Mesothelial cell of epicardium (in vitro differentiated cells): ENCODE results near the gene CHTF18. TPM values are rescaled to one million over a fixed set of nuclear protein-coding genes. Genes with fewer than 3 reads are reported as not detected.

Experiments used
- DNase-seq, 2 experiments: peaks; one replicate each; pipeline ENCODE4 v3.0.0; 2021; ENCODE audit warnings: low spot score in 2 of 2; ENCODE audit not compliant: unreplicated experiment in 2 of 2
- H3K27ac Mint-ChIP-seq: 2 replicates; pipeline ENCODE4 v1.8.0; 2021; ENCODE audit warnings: mixed read lengths
- H3K27me3 Mint-ChIP-seq: 2 replicates; pipeline ENCODE4 v1.8.0; 2021; ENCODE audit warnings: low read depth, mixed read lengths
- H3K36me3 Mint-ChIP-seq: 2 replicates; pipeline ENCODE4 v1.8.0; 2021; ENCODE audit warnings: mixed read lengths
- H3K4me1 Mint-ChIP-seq: 2 replicates; pipeline ENCODE4 v1.8.0; 2021; ENCODE audit warnings: mixed read lengths
- H3K4me3 Mint-ChIP-seq: 2 replicates; pipeline ENCODE4 v1.8.0; 2021; ENCODE audit warnings: mild to moderate bottlenecking, moderate library complexity, mixed read lengths
- H3K9me3 Mint-ChIP-seq: 2 replicates; pipeline ENCODE4 v1.8.0; 2021; ENCODE audit warnings: mixed read lengths
- CTCF ChIP-seq: fragments of 200-600 bp; sonication (generic); IDR thresholded peaks from one replicate; pipeline ENCODE4 v1.5.0; 2021; ENCODE audit warnings: antibody characterized with exemption; ENCODE audit not compliant: unreplicated experiment
- total RNA-seq: library from RNA; stranded (reverse); gene quantifications from 3 replicates; pipeline ENCODE4 v1.2.1, GENCODE V29; 2021

CHTF18 gene
- total RNA-seq, 1 donor from 2014 or later: 89.2 TPM

- H3K36me3 Mint-ChIP-seq: peaks cover 22% of the 10 kb centered on the region
- DNase-seq: no peak
- no peak overlapping the region for H3K27ac Mint-ChIP-seq
Observed at GRCh38 chr16:794091-794822, 5.8 kb downstream of the CHTF18 start.

GRCh38 chr16:794853-795466, 6.5 kb downstream of the CHTF18 start:
- H3K4me3 Mint-ChIP-seq: no peak overlapping the region
- H3K36me3 Mint-ChIP-seq: peaks cover 22% of the 10 kb centered on the region
- no peaks in the 10 kb centered on the region for H3K9me3 Mint-ChIP-seq
- TF ChIP-seq CTCF: no peak
- no peak overlapping the region for H3K27ac Mint-ChIP-seq
- H3K4me1 Mint-ChIP-seq: no peaks in the 10 kb centered on the region
- peaks cover 23% of the 10 kb centered on the region for H3K27me3 Mint-ChIP-seq
- DNase-seq: no peak

More at GRCh38 chr16:794091-794822, 5.8 kb downstream of the CHTF18 start:
- no peak overlapping the region for H3K4me3 Mint-ChIP-seq
- H3K9me3 Mint-ChIP-seq: no peaks in the 10 kb centered on the region
- no peaks in the 10 kb centered on the region for H3K4me1 Mint-ChIP-seq
- TF ChIP-seq CTCF: no peak
- H3K27me3 Mint-ChIP-seq: peaks cover 18% of the 10 kb centered on the region

DNA sequence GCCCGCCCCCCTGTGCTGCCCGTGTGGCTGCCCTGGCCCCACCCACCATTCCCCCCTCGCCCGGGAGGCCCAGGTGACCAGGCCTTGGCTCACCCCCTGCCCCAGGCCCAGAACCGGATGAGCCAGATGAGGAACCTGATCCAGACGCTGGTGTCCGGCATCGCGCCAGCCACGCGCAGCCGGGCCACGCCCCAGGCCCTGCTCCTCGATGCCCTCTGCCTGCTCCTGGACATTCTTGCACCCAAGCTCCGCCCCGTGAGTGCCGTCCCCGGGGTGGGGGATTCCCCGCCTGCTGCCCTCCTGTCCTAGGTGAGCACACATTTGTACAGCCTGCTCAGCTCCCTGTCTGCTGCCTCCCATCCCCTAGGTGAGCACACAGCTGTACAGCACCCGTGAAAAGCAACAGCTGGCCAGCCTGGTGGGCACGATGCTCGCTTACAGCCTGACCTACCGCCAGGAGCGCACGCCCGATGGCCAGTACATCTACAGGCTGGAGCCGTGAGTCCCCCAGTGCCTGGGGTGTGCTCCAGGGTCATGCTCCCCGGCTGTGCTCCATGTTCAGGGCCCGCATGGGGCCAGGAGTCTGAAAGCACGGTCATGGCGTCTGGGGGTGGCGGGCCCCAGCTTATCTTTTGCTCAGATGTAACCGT, 7.3 kb downstream of the CHTF18 start:
- Mint-ChIP-seq H3K27ac (no peak overlapping the region), H3K4me1 (no peaks in the 10 kb centered on the region), H3K36me3 (peaks cover 22% of the 10 kb centered on the region), H3K27me3 (peaks cover 30% of the 10 kb centered on the region), H3K9me3 (no peaks in the 10 kb centered on the region), H3K4me3 (no peak overlapping the region)
- no peak for DNase-seq
- no peak for TF ChIP-seq CTCF

DNA sequence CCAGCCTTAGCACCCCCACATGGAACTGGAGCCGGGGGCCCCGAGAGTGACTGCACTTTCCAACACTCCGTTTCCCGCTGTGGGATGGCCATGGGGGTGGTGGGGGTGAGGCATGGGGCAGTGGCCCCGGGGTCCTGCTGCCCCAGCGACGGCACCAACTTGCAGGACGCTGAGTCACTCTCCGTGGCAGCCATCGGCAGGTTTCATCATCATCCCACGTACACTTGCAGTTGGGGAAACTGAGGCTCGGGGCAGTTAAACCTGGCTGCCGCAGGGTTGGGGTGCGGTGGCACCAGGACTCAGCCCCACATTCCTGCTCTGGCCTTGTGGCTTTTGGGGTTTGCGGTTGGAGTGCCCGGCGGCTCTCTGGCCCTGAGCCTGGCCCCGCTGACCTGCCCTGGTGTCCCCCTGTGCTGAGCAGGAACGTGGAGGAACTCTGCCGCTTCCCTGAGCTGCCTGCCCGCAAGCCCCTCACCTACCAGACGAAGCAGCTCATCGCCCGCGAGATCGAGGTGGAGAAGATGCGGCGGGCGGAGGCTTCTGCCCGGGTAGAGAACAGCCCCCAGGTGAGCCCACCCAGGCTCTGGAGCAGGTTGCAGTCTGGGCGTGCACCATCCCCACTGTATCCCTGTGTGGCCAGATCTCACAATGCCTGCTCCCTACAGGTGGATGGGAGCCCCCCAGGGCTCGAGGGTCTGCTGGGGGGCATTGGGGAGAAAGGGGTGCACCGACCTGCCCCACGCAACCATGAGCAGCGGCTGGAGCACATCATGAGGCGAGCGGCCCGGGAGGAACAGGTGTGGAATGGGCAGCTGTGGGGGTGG, 8.1 kb downstream of the CHTF18 start:
- no peak for DNase-seq
- Mint-ChIP-seq H3K27me3 (peaks cover 38% of the 10 kb centered on the region), H3K4me1 (no peaks in the 10 kb centered on the region), H3K4me3 (no peak overlapping the region), H3K36me3 (peaks cover 16% of the 10 kb centered on the region), H3K9me3 (no peaks in the 10 kb centered on the region), H3K27ac (no peak overlapping the region)
- TF ChIP-seq CTCF: no peak

GRCh38 chr16:797120-797420, 8.7 kb downstream of the CHTF18 start:
- Mint-ChIP-seq H3K27ac (no peak overlapping the region), H3K36me3 (peaks cover 12% of the 10 kb centered on the region), H3K27me3 (peaks cover 43% of the 10 kb centered on the region), H3K4me3 (no peak overlapping the region), H3K4me1 (no peaks in the 10 kb centered on the region), H3K9me3 (no peaks in the 10 kb centered on the region)
- TF ChIP-seq CTCF: no peak
- no peak for DNase-seq
